Measurements from ENCODE around the gene LENG8. TPM values are rescaled to one million over a fixed set of nuclear protein-coding genes. Genes with fewer than 3 reads are reported as not detected.
A peak's percentile ranks its signal among the peaks of the same experiment; 100 is the strongest.

LENG8 gene
- total and polyA plus RNA-seq, 10 of the 15 experiments (the other 5 are each of a cell fraction or from before 2014, with no cell fraction given): 2.3 to 145 (median 34.4) TPM

GRCh38 chr19:54473071-54473891 is 24.3 kb downstream of the LENG8 start, which contains the start of gene CDC42EP5:
Gene CDC42EP5, minus strand, starts transcription at chr19:54473296. Its CDS starts 7,749 bp downstream, at chr19:54465547.
- TF ChIP-seq STAT3 (IDR thresholded peaks at IDR 0.05; ENCODE audit: low read depth, low read length): no peak
- TF ChIP-seq IKZF1 (conservative IDR thresholded peaks at IDR 0.05): 0 out of 2 replicates have a peak, but pooled peaks have one; percentile 26
- TF ChIP-seq, protein P1, sequence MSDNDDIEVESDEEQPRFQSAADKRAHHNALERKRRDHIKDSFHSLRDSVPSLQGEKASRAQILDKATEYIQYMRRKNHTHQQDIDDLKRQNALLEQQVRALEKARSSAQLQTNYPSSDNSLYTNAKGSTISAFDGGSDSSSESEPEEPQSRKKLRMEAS (IDR thresholded peaks at IDR 0.05; ENCODE audit: low read depth, low read length): no peak
- TF ChIP-seq EGR1 (IDR thresholded peaks at IDR 0.05; ENCODE audit: borderline replicate concordance in 1 of 2, low read depth in 2 of 2, low read length in 2 of 2): 0 out of 3 replicates have a peak, but pooled peaks of 1 of the 2 experiments have one; percentile 51
- 0 out of 2 replicates have a peak, but pooled peaks have one; percentile 17 for TF ChIP-seq ATF7 (IDR thresholded peaks at IDR 0.05; ENCODE audit: low read depth)
- 0 out of 2 replicates have a peak, but pooled peaks have one; percentile 18 for TF ChIP-seq MTA2 (IDR thresholded peaks at IDR 0.05; ENCODE audit: low read depth)
- TF ChIP-seq ZNF24 (IDR thresholded peaks at IDR 0.05): no peak
- ATAC-seq (peak; percentile 51), FAIRE-seq (no peak), DNase-seq (ENCODE audit: low read depth, low spot score) (no peak)
- H3K9ac ChIP-seq (ENCODE audit: control insufficient read depth, insufficient read depth, low read length): no peak within 1 kb of the TSS
- H3K36me3 ChIP-seq (ENCODE audit: control insufficient read depth in 2 of 2, insufficient read depth in 2 of 2, low read length in 1 of 2): no peaks in the 10 kb centered on the region
- H3K4me3 ChIP-seq: no peak within 1 kb of the TSS
- ChIA-PET SMC1A (ENCODE audit: uncharacterized antibody, unreplicated experiment) (interaction anchor here (0.6 to 0.7 kb wide), 2 partner anchors 30 to 1875 kb away, joined by 3 read pairs; no protein-coding TSS in a partner anchor), RAD21 (ENCODE audit: unreplicated experiment) (interaction anchor here (0.8 to 1.5 kb wide), 5 partner anchors 9 to 200 kb away, joined by 3 to 4 read pairs (median 4); partner anchors contain the start of gene LENG9), POLR2A (interaction anchor here (0.5 to 0.7 kb wide), 2 partner anchors 24 to 936 kb away, joined by 3 read pairs; partner anchors contain the start of gene LENG8), CTCF (interaction anchor here (0.5 to 2.5 kb wide), 6 partner anchors 12 to 203 kb away, joined by 3 to 21 read pairs (median 3); no protein-coding TSS in a partner anchor)
- H3K9me3 ChIP-seq (replicated peaks; ENCODE audit: control insufficient read depth, insufficient read depth, low read length): no peaks in the 10 kb centered on the region
- in situ Hi-C loops (cut with MboI): loop anchor here (10.0 kb wide), 1 partner anchor 452 kb away; no protein-coding TSS in a partner anchor
- H2AFZ ChIP-seq (ENCODE audit: control insufficient read depth, low read depth, low read length): no peak within 1 kb of the TSS
- WGBS (ENCODE audit: insufficient coverage, insufficient replicate concordance, low lambda C conversion rate, missing lambda C conversion rate): 17% methylated on average over 14 of the region's 14 CpGs
- no TSS peak for BruUV-seq (replicated peaks)
- no peaks in the 10 kb centered on the region for H4K20me1 ChIP-seq (ENCODE audit: control insufficient read depth, insufficient read depth)
- no peaks in the 10 kb centered on the region for H3K79me2 ChIP-seq (ENCODE audit: control insufficient read depth, insufficient read depth, low read length)
- H3K4me1 ChIP-seq (ENCODE audit: control insufficient read depth, insufficient read depth, low read length): peaks cover 3% of the 10 kb centered on the region
- peaks cover 0 to 3% of the 10 kb centered on the region in 2 experiments; a peak in 2 of 4 replicates for H3K27me3 ChIP-seq (replicated peaks in 1 of 2; ENCODE audit: control insufficient read depth in 2 of 2, insufficient read depth in 2 of 2, low read length in 1 of 2)
- H3K27ac ChIP-seq (ENCODE audit: control insufficient read depth, insufficient read depth): no peak within 1 kb of the TSS
- no peak within 1 kb of the TSS for H3K4me2 ChIP-seq (ENCODE audit: control insufficient read depth, insufficient read depth)
- intact Hi-C loops (cut with micrococcal nuclease; ENCODE audit: unreplicated experiment): loop anchor here (10.0 kb wide), 1 partner anchor 442 kb away; no protein-coding TSS in a partner anchor

Measured in GM12878 (cell line).